ENCODE data around the gene TSPAN18.

TSPAN18 gene, protein sequence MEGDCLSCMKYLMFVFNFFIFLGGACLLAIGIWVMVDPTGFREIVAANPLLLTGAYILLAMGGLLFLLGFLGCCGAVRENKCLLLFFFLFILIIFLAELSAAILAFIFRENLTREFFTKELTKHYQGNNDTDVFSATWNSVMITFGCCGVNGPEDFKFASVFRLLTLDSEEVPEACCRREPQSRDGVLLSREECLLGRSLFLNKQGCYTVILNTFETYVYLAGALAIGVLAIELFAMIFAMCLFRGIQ

DNA sequence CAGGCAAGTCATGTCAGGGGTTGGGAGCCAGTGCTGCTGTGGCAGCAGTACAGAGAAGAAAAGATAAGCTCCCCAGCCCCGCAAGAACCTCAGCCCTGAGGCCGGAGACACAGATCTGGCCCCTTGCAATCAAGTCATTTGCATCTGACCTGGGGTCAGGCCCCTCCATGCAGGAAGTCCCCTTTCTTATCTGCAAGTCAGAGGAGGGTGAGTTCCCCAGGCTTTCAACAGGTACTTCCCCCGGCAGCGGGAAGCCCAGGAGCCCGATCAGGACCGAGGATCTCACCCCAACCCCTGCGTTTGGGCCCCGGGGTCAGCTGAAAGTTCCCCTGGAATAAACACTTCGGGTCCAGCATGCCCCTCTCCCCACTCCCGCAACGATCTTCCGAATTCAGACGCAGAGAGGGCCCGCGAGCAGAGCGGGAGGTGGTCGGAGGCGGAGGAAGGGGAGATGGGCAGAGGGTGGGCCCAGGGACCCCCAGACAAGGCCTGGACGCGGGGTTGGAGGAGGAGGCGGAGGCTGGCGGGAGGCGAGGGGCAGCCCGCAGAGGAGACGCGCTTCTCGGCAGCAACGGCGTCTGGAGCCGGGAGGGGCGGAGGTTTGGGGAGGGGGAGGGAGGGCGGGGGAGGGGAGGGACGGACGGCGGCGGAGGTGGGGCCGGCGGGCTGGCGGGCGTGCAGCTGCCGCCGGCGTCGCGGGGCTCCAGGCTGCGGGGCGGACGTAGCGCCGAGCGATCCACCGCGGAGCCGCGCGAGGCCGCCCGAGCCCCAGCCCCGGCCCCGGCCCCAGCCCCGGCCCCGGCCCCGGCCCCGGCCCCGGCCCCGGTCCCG lies at the start of gene TSPAN18:
Gene TSPAN18, plus strand, starts transcription at position 680 of the 831 bp plus-strand sequence. CDS start 179,455 bp downstream, outside the sequence.
- DNase-seq (ENCODE audit: low read depth): no peak

DNA sequence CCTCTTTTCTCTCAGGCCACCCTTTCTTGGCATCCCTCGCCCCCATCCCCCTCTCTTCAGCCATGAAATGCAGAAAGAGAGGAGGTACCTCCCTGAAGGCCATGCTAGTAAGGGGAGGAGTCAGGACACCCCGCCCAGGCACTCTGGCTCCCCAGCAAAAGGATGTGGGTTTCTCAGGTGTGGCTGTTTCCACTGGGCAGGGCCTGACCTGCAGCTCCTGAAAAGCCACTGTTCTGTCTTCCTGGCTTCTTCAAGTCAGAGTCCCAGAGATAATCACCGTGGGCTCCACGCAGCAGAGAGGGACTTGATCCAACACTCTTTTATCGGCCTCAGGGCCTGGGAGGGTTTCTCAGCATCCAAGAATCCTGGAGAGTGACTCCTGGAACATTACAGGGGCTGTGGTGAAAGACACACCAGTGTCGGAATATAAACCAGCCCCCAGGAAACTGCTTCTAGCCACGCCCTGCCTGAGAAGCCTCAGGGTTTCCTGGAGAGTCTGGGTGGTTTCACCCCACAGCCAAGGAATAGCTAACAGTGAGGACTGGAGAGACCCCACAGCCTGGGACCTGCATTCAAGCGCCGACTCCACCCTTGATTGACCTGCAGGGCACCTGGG lies 45.7 kb upstream of the TSPAN18 start:
- DNase-seq (ENCODE audit: low read depth): no peak

DNA sequence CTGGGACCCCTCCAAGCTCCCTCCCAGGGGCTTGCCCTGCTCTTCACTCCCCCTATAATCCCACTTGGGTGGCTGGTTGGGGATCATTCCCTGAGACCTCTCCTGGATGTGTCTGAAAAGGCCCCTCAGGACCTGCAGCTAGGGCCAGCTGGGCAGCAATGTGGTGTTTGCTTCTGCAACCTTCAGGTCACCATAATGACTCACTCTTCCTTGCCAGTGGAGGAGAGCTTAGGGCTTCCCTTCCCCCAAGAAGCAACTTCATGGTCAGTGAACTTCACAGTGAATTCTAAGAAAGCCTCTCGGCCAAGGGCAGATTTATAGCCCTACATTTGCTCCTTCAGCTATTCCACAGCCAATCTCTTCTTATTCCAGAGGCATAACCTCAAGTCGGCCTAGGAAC lies 45.1 kb upstream of the TSPAN18 start:
- peak; percentile 14 for DNase-seq (ENCODE audit: low read depth)

DNA sequence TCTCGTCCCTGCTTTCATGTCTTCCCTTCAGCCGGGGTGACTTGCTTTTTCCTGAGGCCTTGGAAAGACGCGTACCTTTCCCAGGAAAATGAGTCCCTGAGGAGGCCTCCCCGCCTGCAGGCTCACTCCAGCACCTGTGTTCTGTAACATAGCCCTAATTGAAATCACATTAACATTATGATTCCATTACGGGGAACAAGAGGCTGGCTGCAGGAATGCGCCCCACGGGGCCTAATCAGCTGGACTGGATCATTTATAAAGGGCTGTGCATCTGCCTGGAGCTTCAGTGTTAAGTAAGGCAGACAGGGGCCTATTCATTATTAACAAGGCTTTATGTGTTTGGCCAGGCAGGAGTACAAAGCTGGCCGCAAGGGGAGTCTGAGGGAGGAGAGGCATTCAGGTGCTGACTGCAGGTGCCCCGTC lies 41.9 kb upstream of the TSPAN18 start:
- no peak for DNase-seq (ENCODE audit: low read depth)

DNA sequence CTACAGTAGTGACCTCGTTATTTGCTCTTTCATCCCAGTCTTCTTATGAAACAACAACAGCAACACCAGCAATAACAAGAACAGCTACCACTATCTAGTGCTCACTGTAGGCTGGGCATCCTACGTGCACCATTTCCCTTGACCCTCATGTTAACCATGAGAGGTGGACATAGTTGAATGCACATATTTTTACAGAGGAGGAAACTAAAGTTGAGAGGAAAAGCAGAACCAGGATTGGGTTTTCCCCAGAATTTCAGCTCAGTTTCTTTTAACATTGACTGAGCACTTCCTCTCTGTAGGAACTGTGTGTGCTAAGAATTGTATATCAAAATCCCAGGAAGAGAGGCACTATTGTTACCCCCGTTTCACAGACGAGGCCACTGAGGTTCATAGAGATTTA lies 39.4 kb upstream of the TSPAN18 start:
- DNase-seq (ENCODE audit: low read depth): no peak

DNA sequence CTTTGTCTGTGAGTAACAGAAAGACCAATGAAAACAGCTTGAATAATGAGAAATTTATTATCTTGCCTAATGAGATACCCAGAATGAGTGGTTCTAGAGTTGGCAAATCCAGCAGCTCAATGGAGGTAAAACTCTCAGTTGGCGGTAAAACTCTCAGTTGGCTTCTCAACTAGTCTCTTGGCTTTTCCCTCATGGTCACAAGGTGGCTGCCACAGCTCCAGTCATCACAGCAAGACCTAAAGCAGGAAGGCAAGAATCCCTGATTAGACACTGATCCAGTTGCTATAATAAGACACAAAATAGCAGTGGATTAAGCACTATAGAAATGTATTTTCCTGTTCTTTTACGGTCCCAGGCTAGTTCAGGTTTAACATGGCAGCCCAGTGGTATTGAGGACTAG lies 37.5 kb upstream of the TSPAN18 start:
- DNase-seq (ENCODE audit: low read depth): no peak

DNA sequence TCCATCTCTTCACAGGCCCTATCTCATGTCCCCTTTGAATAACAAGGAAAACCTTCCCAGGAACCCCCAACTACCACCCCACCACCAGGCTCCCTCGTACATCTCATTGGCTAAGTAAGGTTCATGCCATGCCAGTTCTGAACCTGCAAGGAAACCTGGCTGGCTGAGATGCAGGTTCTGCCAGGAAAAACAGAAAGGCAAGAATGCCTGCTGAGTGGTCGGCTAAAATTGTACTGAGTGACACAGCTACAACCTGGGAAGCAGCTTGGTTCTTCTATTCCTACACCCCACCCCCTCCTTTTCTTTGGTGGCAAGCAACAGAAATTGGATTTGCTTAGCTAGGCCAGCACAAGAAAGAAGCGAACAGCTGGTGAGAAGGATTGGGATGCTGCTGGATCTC lies 36.1 kb upstream of the TSPAN18 start:
- no peak for DNase-seq (ENCODE audit: low read depth)

DNA sequence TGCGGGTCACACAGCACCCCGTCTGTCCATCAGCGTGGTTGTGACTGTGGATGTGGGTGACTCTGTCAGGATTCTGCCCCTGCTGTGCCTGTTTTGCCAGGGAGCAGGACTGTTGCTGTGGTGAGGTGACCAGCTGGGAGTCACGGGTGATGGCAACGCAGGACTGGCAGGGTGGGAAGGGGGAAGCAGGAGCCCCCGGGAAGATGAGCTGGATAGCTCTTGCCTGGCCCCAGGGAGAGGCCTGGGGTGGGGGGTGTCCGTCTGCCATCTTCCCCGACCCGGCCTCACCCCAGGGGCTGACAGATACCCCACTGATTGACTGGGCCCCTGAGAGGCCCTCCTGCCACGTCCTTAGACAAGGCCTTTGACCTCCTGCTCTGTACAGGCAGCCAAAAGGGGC lies 34.3 kb upstream of the TSPAN18 start:
- DNase-seq (ENCODE audit: low read depth): no peak

DNA sequence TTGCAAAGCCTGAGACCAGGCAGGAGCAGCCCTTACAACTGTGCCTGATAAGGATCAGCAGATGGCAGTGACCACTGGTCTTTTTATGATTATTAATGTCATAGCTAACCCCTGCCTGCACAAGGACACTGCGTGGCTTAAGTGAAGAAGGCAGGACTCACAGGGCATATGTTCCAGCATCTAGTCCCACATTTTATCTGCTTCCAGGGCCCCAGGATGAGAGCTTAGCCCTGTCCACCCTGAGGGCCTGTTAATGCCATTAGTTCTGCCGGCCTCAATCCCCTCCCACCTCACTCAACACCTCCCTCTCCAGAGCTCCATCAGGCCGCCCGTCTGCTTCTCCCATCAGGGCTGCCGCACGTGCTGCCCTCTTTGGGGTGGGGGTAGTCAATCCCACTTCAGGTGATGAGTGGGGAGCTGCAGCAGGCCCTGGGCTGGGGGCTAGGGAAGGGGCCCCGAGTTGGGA lies 33.1 kb upstream of the TSPAN18 start:
- DNase-seq (ENCODE audit: low read depth): no peak

DNA sequence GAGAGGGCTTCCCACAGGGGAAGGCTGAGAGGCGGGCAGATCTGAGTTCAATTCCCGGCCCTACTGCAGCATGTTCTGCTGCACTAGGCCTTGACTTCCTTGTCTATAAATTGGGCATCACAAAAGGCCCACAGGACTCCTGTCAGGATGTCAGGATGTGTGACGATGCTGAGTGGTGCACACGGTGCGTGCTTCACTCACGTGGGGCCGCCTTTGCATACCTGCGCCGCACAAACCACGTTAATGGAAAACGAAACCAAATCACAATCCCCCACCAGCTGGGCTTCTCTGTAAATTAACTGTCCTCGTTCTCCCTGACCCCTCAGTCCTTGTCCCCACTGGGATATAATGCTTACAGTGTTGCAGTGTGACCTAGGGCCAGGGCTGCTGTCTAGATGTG lies 32.3 kb upstream of the TSPAN18 start:
- no peak for DNase-seq (ENCODE audit: low read depth)

DNA sequence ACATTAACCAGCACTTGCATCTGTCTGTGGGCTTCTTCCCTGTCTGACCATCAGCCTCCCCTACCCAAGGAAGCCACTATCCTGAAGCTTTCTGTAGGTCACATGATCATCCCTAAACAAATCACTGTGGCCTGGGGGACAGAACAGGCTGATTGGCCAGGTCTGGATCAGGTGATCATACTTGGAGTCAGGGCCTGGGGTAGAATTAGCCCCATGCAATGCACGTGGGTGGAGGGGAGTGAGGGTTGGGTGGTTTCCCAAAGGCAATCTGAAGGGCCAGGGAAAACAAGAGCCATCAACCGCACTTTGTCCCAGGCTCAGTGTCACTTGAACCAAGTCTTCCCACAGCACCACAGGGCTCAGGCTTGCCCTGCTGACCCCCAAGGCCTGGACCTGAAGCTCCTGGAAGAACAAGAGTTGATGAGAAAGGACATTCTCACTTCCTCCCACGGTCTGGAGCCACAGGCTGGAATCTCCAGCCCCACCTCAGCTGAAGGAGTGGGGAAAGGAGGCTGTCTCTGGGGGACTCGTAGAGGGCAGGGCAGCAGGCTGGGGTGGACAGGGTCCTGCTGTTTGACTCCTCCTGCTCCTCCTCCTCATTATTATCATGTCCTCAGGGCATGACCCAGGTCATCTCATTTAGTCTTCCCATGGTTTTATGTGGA lies 31.5 kb upstream of the TSPAN18 start:
- DNase-seq (ENCODE audit: low read depth): no peak

DNA sequence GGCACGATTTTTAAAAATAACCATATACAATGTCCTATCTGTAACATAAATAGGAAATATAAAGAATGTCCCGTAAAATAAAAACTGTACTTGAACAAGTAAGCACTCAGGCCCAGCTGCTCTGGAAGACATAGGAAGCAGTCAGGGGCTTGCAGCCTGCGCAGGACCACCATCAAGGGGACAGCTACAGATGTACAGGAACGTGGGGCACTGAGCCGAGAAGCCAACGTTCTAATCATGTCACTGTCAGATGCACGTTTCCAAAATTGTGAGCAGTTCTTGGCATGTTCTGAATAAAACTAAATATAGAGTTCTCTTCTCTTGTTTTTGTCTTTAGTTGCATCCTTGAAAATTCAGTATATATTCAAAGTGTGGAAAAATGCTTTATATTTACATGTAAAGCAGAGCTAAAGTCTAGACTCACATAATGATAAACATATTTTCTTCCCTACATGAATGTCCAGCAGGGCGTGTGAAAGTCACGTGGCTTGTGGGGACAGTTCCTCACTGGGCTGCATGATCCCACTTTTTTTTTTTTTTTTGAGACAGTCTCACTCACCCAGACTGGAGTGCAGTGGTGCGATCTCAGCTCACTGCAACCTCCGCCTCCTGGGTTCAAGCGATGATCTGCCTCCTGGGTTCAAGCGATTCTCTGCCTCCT lies 28.4 kb upstream of the TSPAN18 start:
- DNase-seq (ENCODE audit: low read depth): no peak

DNA sequence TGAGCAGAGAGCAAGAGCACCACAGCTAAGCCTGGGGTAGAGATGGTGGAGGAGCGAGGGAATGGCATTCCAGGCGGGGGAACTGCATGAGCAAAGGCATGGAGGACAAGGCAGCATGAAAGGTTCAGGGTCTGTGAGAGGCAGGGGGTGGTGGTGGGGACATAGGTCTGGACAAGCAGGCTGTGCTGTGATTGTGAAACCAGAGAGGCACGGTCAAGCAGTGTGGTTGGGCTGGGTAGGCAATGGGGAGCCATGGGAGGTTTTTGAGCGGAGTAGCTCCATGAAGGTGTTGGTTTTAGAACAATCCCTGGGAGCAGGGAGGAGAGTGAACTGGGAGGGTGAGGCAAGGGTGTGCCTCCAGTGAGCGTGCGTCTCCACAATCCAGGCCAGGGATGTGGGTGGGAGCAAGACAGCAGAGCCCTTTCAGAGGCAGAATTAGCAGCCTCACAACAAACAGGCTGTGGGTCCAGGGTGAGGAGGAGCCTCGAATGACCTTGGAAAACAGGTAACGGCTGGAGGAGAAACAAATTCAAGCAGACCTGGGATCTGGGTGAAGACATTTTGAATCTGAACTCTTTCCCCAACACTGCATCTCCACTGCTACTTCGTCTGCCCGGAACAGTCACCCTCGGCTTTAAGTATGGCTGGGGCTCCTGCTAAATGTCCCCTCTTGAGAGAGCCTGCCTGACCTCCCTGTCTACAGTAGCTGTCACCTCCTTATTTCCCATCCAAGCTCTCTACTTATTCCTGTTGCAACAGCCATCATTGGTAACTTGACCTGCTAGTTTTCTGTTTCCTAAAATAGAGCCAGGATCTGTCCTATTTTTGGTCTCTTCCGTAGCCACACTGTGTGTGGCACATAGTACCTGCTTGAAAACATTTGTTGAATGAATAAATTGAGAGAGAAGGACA lies 27.0 kb upstream of the TSPAN18 start:
- DNase-seq (ENCODE audit: low read depth): no peak

DNA sequence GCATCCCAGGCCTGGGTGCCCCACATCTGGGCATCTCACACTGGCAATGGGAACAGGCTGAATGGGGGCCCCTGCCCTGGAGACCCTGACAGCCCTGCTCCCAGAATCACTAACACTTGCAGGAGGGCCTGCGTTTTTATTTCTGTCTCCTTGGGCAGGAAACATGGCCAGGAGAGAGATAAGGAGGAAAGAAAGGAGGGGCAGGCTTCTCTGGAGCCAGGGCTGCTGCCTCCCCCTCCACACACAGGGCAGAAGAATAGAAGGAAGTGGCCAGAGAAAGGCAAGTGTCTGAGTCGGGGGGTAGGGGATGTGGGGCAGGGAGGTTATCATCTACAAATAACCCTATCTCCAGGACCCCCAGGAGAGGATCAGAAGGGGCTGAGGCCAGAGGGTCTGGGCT lies 25.5 kb upstream of the TSPAN18 start:
- DNase-seq (ENCODE audit: low read depth): no peak

DNA sequence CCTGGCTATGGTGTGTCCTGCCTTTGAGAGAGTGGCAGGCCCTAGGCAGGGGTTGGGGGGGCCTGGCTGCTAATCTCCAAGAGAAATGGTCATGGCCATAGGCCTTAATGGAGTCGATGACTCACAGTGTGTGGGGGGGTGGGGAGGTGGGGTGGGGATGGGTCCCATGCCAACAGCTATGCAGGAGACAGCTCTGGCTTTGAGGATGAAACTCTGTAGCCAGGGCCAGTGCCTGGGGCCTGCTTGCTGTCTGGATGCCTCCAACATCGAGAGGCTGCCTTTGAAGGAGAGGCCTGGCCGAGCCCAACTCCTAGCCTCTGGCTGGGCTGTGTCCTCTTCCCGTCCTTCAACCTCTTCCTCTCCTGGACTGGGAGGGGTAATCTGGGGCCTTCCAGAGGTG lies 23.9 kb upstream of the TSPAN18 start:
- DNase-seq (ENCODE audit: low read depth): no peak

DNA sequence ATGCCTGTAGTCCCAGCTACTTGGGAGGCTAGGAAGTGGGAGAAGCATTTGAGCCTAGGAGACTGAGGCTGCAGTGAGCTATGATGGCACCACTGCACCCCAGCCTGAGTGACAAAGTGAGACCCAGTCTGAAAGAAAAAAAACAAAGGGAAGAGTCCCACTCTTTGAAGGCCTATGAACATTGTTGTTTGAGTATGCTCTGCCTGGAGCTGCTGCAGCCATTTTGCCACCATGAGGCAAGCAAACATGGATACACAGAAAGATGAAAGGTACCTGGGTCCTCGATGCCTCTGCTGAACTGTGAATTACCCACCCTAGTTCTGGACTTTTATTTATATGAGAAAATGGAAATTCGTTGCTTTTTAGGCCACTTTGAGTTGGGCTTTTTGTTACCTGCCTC lies 19.7 kb upstream of the TSPAN18 start:
- DNase-seq (ENCODE audit: low read depth): no peak

DNA sequence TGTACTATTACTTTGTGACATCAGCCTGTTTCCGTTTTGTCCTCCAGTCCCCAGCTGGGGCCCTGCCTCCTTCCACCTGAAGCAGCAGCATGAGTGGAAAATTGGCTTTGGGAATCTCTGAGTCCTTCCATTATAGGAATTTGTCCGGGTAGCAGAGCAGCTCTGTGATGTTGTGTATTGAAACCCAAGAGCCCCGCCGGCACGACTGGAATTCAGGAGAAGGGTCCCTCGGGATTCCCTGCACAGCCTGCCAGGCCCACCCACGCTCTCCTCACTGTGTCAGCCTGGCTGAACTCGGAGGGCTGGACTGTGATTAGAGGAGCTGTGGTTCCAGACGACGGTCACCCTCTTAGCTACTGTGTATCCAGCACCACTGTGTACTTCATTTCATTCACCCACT lies 18.8 kb upstream of the TSPAN18 start:
- no peak for DNase-seq (ENCODE audit: low read depth)

DNA sequence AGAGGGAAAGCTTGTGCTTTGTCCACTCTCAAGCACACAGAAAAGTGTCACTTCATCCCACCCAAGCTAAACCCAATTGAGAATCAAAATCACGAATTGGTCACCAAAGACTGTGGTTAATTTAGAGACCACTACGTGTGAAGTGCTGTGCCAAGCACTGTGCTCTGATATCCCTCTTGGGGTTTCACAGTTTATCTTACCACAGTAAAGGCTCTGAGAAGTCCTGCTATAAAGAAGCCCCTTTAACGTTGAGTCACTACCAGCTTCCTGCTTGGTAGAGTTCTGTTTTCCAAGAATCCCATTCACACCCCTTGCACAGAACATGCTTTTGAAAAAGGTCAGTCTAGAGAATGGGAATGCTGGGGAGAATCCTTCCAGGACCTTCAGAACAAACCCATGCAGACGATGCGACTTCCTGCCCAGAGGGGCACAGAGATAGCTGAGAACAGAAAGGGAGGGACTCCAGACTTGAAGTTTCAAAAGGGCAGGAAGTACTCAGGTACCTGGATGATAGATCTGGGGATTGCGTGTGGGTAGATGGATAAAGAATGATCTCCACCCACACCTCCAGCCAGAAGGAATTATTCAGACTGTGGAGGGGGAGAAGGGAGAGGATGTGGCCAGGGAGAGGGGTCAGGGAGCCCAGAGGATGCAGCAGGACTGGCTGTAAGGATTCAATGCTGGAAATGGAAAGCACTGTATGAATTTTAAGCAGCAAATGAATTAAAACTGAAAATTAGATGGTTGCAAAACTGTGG lies 18.1 kb upstream of the TSPAN18 start:
- DNase-seq (ENCODE audit: low read depth): no peak

DNA sequence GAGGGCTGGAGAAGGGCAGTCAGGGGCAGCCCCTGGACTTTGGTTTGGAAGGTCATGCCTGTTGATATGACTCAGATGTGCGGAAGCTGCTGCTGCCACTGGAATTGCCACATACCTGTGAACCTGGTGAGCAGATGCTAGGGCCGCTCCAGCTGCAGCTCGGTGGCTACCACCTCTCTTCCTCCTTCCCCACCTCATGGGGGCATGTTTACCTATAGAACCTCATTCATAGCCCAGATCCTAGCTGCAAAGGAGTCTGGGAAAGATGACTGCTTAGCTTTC lies 17.5 kb upstream of the TSPAN18 start:
- DNase-seq (ENCODE audit: low read depth): peak; percentile 45

DNA sequence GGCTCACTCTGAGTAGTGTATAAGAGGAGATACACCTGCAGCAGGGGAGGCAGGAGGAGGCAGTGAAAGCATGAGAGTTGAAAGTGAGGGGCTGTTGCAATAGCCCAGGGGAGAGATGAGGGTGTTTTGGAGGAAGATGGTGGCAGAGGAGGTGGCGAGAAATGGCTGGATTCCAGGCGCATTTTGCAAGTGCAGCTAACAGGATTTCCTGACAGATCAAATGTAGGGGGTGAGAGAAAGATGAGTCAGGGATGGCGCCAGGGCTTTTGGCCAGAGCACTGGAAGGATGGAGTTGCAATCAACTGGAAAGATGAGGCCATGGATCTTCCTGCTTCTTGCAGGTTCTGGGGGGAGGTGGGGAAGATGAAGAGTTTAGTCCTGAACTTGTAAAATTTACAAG lies 16.8 kb upstream of the TSPAN18 start:
- peak; percentile 73 for DNase-seq (ENCODE audit: low read depth)
